ENCODE data around the gene KCTD20.

The KCTD20 gene

GRCh38 chr6:36525346-36525745, 82.5 kb downstream of the KCTD20 start:
- CTCF ChIA-PET: no interaction called here
- Histone ChIP-seq H3K36me3 (ENCODE audit: control insufficient read depth in 2 of 2, insufficient read depth in 1 of 2, low read length in 2 of 2) (peaks cover 20 to 50% of the 10 kb centered on the region in 2 experiments), H3K4me1 (ENCODE audit: control insufficient read depth, insufficient read depth, low read length) (no peaks in the 10 kb centered on the region), H3K9me3 (ENCODE audit: control insufficient read depth, insufficient read depth, low read depth, low read length) (no peaks in the 10 kb centered on the region), H3K4me3 (ENCODE audit: low read depth, low read length) (no peak overlapping the region), H3K27ac (ENCODE audit: extremely low read depth, low read depth, low read length) (no peak overlapping the region)
- POLR2A ChIA-PET: no interaction called here
- TF ChIP-seq PBX3 (CRISPR knock-in tag; IDR thresholded peaks at IDR 0.05): no peak
- no peak for TF ChIP-seq ZNF18 (tag by site-specific recombination; IDR thresholded peaks at IDR 0.05)
- TF ChIP-seq ZNF596 (tag by site-specific recombination; IDR thresholded peaks at IDR 0.05): no peak
- no peak for TF ChIP-seq ZNF19 (tag by site-specific recombination; IDR thresholded peaks at IDR 0.05; ENCODE audit: low read depth)
- no peak for TF ChIP-seq ZNF639 (tag by site-specific recombination; IDR thresholded peaks at IDR 0.05)
- TF ChIP-seq ZNF121 (tag by site-specific recombination; IDR thresholded peaks at IDR 0.05): no peak
- no peak for TF ChIP-seq ZSCAN4 (tag by site-specific recombination; IDR thresholded peaks at IDR 0.05)
- TF ChIP-seq ZNF624 (tag by site-specific recombination; IDR thresholded peaks at IDR 0.05): no peak
- TF ChIP-seq CTCF (tag by site-specific recombination; IDR thresholded peaks at IDR 0.05): no peak
- no peak for TF ChIP-seq ZNF155 (tag by site-specific recombination; IDR thresholded peaks at IDR 0.05)
- no peak for TF ChIP-seq ZNF423 (tag by site-specific recombination; IDR thresholded peaks at IDR 0.05)
- TF ChIP-seq ZNF37A (tag by site-specific recombination; IDR thresholded peaks at IDR 0.05): no peak
- TF ChIP-seq ZNF571 (tag by site-specific recombination; IDR thresholded peaks at IDR 0.05): no peak
- no peak for TF ChIP-seq ZSCAN23 (tag by site-specific recombination; IDR thresholded peaks at IDR 0.05)
- no peak for TF ChIP-seq ZNF529 (tag by site-specific recombination; IDR thresholded peaks at IDR 0.05; ENCODE audit: insufficient replicate concordance)

GRCh38 chr6:36526066-36526465, 83.3 kb downstream of the KCTD20 start:
- CTCF ChIA-PET: interaction anchor here (0.8 kb wide), 1 partner anchor 96 kb away, joined by 4 read pairs; no protein-coding TSS in a partner anchor
- TF ChIP-seq ZNF514 (tag by site-specific recombination; IDR thresholded peaks at IDR 0.05): no peak
- no peak for TF ChIP-seq ZNF155 (tag by site-specific recombination; IDR thresholded peaks at IDR 0.05)
- H3K36me3 ChIP-seq (ENCODE audit: control insufficient read depth in 2 of 2, insufficient read depth in 1 of 2, low read length in 2 of 2): peaks cover 18 to 43% of the 10 kb centered on the region in 2 experiments
- no peak overlapping the region for H3K27ac ChIP-seq (ENCODE audit: extremely low read depth, low read depth, low read length)
- H3K4me3 ChIP-seq (ENCODE audit: low read depth, low read length): no peak overlapping the region
- POLR2A ChIA-PET: no interaction called here
- H3K4me1 ChIP-seq (ENCODE audit: control insufficient read depth, insufficient read depth, low read length): no peaks in the 10 kb centered on the region
- H3K9me3 ChIP-seq (ENCODE audit: control insufficient read depth, insufficient read depth, low read depth, low read length): no peaks in the 10 kb centered on the region
